Spinal cord (tissue), 10 donors: ENCODE data around the gene PPP1R9A. TPM values are rescaled to one million over a fixed set of nuclear protein-coding genes. Genes with fewer than 3 reads are reported as not detected.

Experiments used
- DNase-seq, 6 donors: peaks; one replicate each; pipeline versions ENCODE4 v3.0.0 to v3.0.0-alpha.2; 2013 to 2015; ENCODE audit warnings: low spot score in 6 of 6, low read depth in 4 of 6
- H3K27ac ChIP-seq: one replicate; pipeline ENCODE4 v1.5.1; 2013; ENCODE audit warnings: low read depth, low read length, control low read depth
- H3K27me3 ChIP-seq: one replicate; pipeline ENCODE4 v1.6.1; 2013; ENCODE audit warnings: low read length; ENCODE audit not compliant: control insufficient read depth, insufficient read depth
- H3K36me3 ChIP-seq: one replicate; pipeline ENCODE4 v1.6.1; 2013; ENCODE audit warnings: low read length; ENCODE audit not compliant: control insufficient read depth, insufficient read depth
- H3K4me1 ChIP-seq: one replicate; pipeline ENCODE4 v1.6.1; 2013; ENCODE audit warnings: low read length; ENCODE audit not compliant: control insufficient read depth, insufficient read depth
- H3K4me3 ChIP-seq: one replicate; pipeline ENCODE4 v1.5.1; 2013; ENCODE audit warnings: low read depth, low read length, control low read depth
- H3K9me3 ChIP-seq: one replicate; pipeline ENCODE4 v1.6.1; 2013; ENCODE audit warnings: low read length; ENCODE audit not compliant: control insufficient read depth, insufficient read depth
- WGBS: methylation state at CpG from one replicate; pipeline ENCODE4 v1.1.5; 2013; ENCODE audit warnings: missing lambda C conversion rate; ENCODE audit not compliant: insufficient coverage; 5-methylcytosine and 5-hydroxymethylcytosine counted together
- polyA plus RNA-seq, 2 donors: library from polyadenylated mRNA; unstranded; fragments of 120-200 nt; gene quantifications; one replicate each; pipeline ENCODE4 v1.2.1, GENCODE V29; 2013; ENCODE audit not compliant: insufficient read length in 2 of 2
- total RNA-seq, 2 donors: library from RNA; depleted of rRNA in 1 of 2; stranded (reverse); fragments of 120-200 nt in 1 of 2; fragments of >200 nt in 1 of 2; gene quantifications; one replicate each; pipeline versions ENCODE4 v1.2.3 to v1.2.4, GENCODE V29; 2013 to 2014
- donor health status: healthy.

Gene PPP1R9A
- total and polyA plus RNA-seq, 4 donors, result 23.4 to 69.9 (median 38.0) TPM

DNA sequence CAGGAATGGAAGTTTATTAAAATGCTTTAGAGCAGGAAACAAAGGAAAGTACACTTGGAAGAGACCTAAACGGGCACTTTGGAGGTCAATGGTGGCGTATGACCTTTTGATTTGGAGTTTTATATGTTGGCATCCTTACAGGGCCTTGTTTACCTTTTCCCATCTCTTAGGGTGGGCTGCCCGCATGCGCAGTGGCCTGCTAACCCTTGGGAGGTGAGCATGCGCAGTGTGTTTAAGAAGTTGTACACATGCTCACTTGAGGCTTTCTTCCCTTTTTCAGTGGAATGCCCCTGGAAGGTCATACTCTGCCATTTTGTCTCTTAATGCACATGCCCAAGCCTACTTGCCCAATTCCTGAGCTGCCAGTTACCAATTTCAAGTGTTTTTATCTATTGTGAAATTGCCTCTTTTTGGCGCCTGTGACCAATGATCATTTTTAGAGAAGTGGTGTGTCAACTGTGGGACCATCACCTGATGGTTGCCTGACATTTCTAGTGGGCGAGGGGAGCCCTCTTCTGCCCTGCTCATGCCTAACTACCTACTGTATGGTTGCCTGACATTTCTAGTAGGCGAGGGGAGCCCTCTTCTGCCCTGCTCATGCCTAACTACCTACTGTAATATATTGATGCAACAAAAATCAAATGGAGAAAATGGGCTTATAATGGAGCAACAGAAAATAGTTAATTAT, 138.0 kb downstream of the PPP1R9A start:
- H3K9me3 ChIP-seq, result no peaks in the 10 kb centered on the region
- H3K27me3 ChIP-seq, result no peaks in the 10 kb centered on the region
- no peaks in the 10 kb centered on the region for H3K36me3 ChIP-seq
- no peak overlapping the region for H3K27ac ChIP-seq
- WGBS, result 94% methylated on average over 2 of the region's 8 CpGs
- DNase-seq, result no peak
- H3K4me3 ChIP-seq, result no peak overlapping the region
- H3K4me1 ChIP-seq, result no peaks in the 10 kb centered on the region

DNA sequence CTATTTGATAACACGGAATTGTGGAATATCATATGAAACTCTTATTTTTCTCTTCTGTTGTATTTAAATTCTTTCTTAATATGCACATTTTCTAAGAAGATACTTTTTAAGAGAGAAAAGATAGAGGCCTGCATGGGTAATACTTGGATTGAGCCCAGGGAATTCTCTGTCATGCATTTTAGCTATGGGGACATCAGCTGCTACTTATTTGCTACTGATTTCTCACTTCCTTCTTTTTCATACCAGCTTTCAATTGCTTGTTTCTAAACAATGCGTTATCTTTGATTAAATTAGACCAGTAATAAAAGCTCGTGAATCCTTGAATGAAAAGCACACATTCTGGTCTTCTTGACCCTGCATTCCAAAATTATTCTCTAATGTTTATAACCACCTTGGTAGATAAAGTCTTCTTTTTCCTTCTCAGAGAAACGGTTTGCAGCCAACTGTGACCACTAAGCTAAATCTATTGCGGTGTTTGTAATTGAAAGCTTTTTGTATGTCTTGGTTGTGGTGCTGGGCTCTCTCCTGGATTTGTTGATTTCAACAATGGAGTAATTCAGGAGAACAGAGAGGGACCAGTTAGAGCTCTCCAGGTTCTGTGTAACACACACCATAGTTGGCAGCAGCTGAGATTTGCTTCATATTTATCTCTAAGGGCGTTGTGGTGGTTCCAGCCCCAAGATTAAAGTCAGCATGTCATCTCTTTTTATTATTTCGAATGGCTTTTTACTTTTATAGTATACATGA, 139.3 kb downstream of the PPP1R9A start:
- Histone ChIP-seq H3K9me3 (no peaks in the 10 kb centered on the region), H3K4me1 (no peaks in the 10 kb centered on the region), H3K27ac (peak overlapping the region; percentile 73), H3K27me3 (no peaks in the 10 kb centered on the region), H3K4me3 (no peak overlapping the region), H3K36me3 (no peaks in the 10 kb centered on the region)
- peak in 5 of 6 donors; percentile 14 to 81 (median 29) for DNase-seq
- WGBS, result no CpG with 5 or more reads among the region's 7 CpGs

DNA sequence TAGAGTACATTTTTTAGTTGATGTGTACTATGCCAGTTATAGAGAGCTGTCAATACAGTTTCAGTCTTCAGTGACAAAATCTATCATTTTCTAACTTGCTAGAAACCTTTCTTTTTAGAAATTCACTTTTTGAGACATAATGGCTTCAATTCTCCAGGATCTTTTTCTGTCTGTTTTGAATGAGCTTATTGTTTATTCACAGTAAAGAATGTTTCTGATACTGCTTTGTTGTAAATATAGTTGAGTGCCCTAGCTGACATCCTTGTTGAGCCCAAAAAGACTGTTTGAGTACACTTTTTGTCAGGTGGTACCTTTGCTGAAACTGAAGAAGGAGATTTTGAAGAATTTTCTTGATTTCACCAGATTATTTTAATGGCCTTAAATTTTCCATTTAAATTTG, 139.9 kb downstream of the PPP1R9A start:
- H3K36me3 ChIP-seq, result no peaks in the 10 kb centered on the region
- no peaks in the 10 kb centered on the region for H3K27me3 ChIP-seq
- DNase-seq, result no peak
- no peak overlapping the region for H3K4me3 ChIP-seq
- no peaks in the 10 kb centered on the region for H3K4me1 ChIP-seq
- H3K27ac ChIP-seq, result peak overlapping the region; percentile 73
- no peaks in the 10 kb centered on the region for H3K9me3 ChIP-seq

DNA sequence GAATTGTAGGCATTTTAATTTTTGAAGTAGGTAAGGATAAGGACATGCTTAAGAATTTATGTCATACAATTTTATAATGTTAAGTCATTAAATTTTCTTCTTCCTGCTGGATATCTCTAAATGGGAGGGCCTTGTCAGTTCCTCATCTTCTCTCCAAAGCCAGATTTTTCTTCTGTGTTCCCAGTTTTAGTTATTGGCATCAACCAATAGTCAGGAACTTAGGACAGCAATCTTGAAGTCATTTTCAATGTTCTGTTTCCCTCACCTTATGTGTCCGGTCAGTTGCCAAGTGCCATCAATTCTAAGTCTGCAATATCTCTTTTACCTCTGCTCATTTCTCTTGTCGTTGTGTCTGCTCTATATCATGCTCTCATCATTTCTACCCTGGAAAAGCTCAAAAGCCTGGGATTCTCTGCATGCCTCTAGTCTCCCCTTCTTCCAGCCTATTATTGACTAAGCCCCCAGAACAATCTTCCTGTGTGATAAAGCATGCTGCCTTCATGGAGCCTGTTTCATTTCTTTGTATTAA, 145.2 kb downstream of the PPP1R9A start:
- DNase-seq, result no peak
- WGBS, result 95% methylated on average over 2 of the region's 2 CpGs
- Histone ChIP-seq H3K4me1 (no peaks in the 10 kb centered on the region), H3K27me3 (no peaks in the 10 kb centered on the region), H3K27ac (no peak overlapping the region), H3K9me3 (no peaks in the 10 kb centered on the region), H3K36me3 (no peaks in the 10 kb centered on the region), H3K4me3 (no peak overlapping the region)

DNA sequence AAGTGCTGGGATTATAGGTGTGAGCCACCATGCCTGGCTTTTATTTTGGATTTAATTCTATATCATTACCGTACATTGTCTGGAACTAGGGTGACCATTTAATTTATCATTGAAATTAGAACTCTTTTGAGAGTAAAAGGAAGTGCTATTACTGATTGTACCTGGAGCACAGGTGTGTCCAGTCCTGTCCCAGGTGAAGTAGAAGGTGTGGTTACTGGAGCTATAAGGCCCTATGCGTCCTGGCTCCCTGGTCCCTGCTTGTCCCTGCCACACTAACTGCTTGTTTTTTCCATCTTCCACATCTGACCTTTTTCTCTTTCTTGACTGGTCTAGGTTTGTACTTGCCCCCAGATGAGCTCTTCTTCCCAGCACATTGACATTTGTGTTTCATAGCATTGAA, 147.0 kb downstream of the PPP1R9A start:
- Histone ChIP-seq H3K4me1 (no peaks in the 10 kb centered on the region), H3K27ac (no peak overlapping the region), H3K4me3 (no peak overlapping the region), H3K9me3 (no peaks in the 10 kb centered on the region), H3K36me3 (no peaks in the 10 kb centered on the region), H3K27me3 (no peaks in the 10 kb centered on the region)
- WGBS, result no CpG with 5 or more reads among the region's 2 CpGs
- DNase-seq, result no peak

DNA sequence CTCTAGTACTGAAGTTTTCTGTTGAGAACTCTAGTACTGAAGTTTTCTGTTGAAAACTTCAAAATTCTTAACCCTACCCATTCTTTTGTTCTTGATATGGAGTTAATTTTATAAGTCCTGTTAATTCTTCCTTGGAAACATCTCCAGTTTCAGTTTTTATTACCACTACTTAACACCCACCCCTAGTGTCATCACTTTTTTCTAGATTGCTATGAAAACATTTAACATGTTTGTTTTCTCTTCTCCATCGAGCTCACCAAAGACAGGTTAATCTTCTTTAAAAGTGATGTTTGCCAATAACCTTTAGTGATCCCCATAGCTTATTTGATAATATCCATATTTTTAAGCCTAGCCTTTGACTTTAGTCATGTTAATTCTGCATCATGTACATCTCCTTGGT, 147.9 kb downstream of the PPP1R9A start:
- no peaks in the 10 kb centered on the region for H3K9me3 ChIP-seq
- no peak overlapping the region for H3K27ac ChIP-seq
- H3K4me3 ChIP-seq, result no peak overlapping the region
- H3K36me3 ChIP-seq, result no peaks in the 10 kb centered on the region
- WGBS, result no CpG with 5 or more reads among the region's 1 CpG
- no peaks in the 10 kb centered on the region for H3K27me3 ChIP-seq
- no peak for DNase-seq
- no peaks in the 10 kb centered on the region for H3K4me1 ChIP-seq

DNA sequence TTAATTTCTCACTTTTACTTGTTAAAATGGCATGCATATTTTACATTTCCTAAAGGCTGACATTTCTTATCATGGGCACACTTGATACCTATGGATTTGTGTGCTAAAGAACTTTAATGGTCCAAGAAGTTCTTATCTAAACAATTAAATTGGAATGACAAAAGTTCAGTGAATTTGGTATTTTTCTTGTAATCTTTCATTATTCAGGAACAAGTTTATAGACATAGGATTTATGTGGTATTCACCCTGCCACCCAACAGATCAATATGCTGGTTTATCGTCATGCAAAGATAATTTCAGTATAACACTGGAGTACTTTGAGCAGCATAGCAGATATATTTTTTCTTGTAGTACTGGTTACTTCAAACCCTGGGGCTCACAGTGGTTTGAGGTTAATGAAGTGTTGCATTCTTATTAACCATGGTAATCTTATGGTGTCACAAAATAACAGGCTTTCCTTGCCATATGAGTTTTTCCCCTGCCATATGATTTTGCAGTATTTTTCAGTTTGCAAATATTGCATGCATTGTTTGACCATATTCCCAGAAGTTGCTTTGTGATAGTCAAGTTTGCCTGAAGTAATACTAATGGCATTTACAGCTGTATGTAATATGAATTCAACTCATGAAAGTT, 148.8 kb downstream of the PPP1R9A start:
- H3K36me3 ChIP-seq, result no peaks in the 10 kb centered on the region
- H3K4me1 ChIP-seq, result no peaks in the 10 kb centered on the region
- no peaks in the 10 kb centered on the region for H3K9me3 ChIP-seq
- H3K27ac ChIP-seq, result no peak overlapping the region
- no peaks in the 10 kb centered on the region for H3K27me3 ChIP-seq
- DNase-seq, result no peak
- no peak overlapping the region for H3K4me3 ChIP-seq
- no CpG with 5 or more reads among the region's 1 CpG for WGBS

DNA sequence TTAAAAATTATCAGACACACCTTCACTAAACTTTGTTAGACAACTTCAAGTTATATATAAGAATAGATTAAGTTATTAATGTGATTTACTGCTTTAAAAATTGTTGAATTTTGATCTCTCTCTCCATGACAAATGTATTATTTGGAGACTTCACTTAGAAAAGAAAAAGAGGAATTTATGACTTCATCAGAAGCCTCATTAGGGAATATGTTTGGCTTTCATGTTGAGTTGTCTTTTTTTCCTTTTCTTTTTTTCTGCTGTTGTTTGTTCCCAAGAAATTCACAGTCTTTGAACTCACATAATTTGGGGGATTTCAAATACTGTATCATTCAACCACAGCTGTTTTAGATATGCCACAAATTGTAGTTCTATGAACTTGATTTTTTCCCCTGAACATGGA, 149.5 kb downstream of the PPP1R9A start:
- no peaks in the 10 kb centered on the region for H3K36me3 ChIP-seq
- H3K4me1 ChIP-seq, result no peaks in the 10 kb centered on the region
- H3K27me3 ChIP-seq, result no peaks in the 10 kb centered on the region
- no peak for DNase-seq
- H3K9me3 ChIP-seq, result no peaks in the 10 kb centered on the region
- no peak overlapping the region for H3K27ac ChIP-seq
- H3K4me3 ChIP-seq, result no peak overlapping the region

DNA sequence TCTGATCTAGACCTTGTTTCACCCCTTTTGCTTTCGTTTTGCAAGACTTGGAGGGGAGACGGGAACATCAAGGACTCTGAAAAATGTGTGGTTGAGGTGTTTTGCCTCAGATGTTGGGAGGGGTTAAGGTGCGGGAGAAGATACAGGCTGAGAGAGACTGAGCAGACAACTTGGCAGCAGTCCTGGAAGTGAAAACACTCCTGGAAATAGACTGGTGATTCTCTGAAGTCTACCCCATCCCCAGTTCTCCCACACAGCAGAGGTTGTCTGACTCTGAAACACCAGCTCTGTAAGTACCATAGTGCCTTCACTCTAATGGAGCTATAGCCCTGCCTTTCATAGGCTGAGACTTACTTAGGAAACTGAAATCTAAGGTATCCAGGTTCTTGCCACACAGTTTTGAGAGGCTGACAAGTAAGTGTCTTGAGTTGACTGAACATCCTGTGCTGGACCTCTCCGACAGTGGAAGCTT, 152.5 kb downstream of the PPP1R9A start:
- Histone ChIP-seq H3K4me3 (no peak overlapping the region), H3K27me3 (no peaks in the 10 kb centered on the region), H3K4me1 (no peaks in the 10 kb centered on the region), H3K36me3 (no peaks in the 10 kb centered on the region), H3K27ac (no peak overlapping the region), H3K9me3 (no peaks in the 10 kb centered on the region)
- no peak for DNase-seq
- 100% methylated on average over 3 of the region's 4 CpGs for WGBS
